B cell (primary cell): Measurements from ENCODE around the gene SEMA6A.

ENCODE experiments used
- CTCF ChIP-seq: fragments of 200-600 bp; IDR thresholded peaks from one replicate; pipeline ENCODE4 v1.8.0; 2022; ENCODE audit warnings: antibody characterized with exemption, mild to moderate bottlenecking
- EZH2 ChIP-seq: IDR thresholded peaks from 2 replicates; pipeline ENCODE4 v1.6.1; 2012; ENCODE audit warnings: borderline replicate concordance, low read depth, mild to moderate bottlenecking, moderate library complexity, low read length; ENCODE audit not compliant: insufficient read depth, poor library complexity, severe bottlenecking

- TF ChIP-seq CTCF (no peak), EZH2 (no peak)
These were observed 31.1 kb downstream of the SEMA6A start for GRCh38 chr5:116543501-116543900.
